ENCODE results near the gene ZNF79. TPM values are rescaled to one million over a fixed set of nuclear protein-coding genes. Genes with fewer than 3 reads are reported as not detected.

The ZNF79 gene
- total and polyA plus RNA-seq, 5 donors from 2014 or later, result 3.4 to 9.0 (median 7.6) TPM

DNA sequence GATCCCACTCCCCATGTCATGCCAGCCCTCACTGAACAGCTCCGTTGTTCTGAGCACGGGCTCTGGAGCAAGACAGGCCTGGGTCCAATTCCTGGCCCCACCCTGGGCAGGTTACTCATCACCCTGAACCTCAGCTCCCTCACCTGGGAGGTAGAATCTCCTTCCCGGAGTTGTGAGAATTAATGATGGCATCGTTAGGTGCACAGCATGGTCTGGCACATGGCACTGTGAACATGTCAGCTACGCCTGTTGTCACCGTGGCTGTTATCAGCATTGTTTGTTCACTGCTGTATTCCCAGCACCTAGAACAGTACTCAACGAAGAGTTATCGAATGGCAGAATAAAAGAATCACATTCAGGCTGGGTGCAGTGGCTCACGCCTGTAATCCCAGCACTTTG is 70.1 kb downstream of the ZNF79 start:
- peaks cover 24% of the 10 kb centered on the region for H3K36me3 Mint-ChIP-seq
- DNase-seq (no peak), ATAC-seq (ENCODE audit: low read depth in 2 of 2) (no peak)
- Histone ChIP-seq H3K27me3 (ENCODE audit: control insufficient read depth, insufficient read depth, low read length) (no peaks in the 10 kb centered on the region), H3K4me1 (ENCODE audit: control insufficient read depth, insufficient read depth, low read length, poor library complexity, severe bottlenecking) (no peaks in the 10 kb centered on the region), H3K4me3 (ENCODE audit: low read depth, low read length) (no peak overlapping the region), H3K36me3 (ENCODE audit: control insufficient read depth, insufficient read depth, low read length) (peaks cover 29% of the 10 kb centered on the region), H3K27ac (ENCODE audit: insufficient read depth, low read length, poor library complexity, severe bottlenecking) (no peak overlapping the region), H3K9me3 (ENCODE audit: control insufficient read depth in 2 of 2, low read length in 2 of 2) (no peaks in the 10 kb centered on the region)
- no peak overlapping the region for H3K27ac Mint-ChIP-seq
- H3K4me1 Mint-ChIP-seq, result peaks cover 0 to 5% (median 0%) of the 10 kb centered on the region in 4 donors
- H3K4me3 Mint-ChIP-seq, result no peak overlapping the region
- H3K9me3 Mint-ChIP-seq, result no peaks in the 10 kb centered on the region
- H3K27me3 Mint-ChIP-seq, result no peaks in the 10 kb centered on the region

Other genes with a start within 250 kb of the ZNF79 start
- 4.3 TPM for gene GARNL3, start 159.6 kb upstream of the ZNF79 start, total RNA-seq
- under 1 TPM in 2 of 4 donors, not detected in 2; 0.69 to 0.99 TPM for gene GARNL3, start 159.6 kb upstream of the ZNF79 start, polyA plus RNA-seq
- 15.6 TPM for gene SLC2A8, start 27.2 kb upstream of the ZNF79 start, total RNA-seq
- 10 to 100 TPM in 2 of 4 donors, 1 to 10 TPM in 2; 5.5 to 14.7 (median 8.0) TPM for gene SLC2A8, start 27.2 kb upstream of the ZNF79 start, polyA plus RNA-seq
- gene RPL12, start 27.0 kb downstream of the ZNF79 start, total RNA-seq, result 1,070 TPM
- gene RPL12, start 27.0 kb downstream of the ZNF79 start, polyA plus RNA-seq, result 1,000 to 10,000 TPM; 1,415 to 2,269 (median 1,793) TPM
- 24.0 TPM for gene LRSAM1, start 27.1 kb downstream of the ZNF79 start, total RNA-seq
- 1 to 10 TPM; 3.9 to 7.2 (median 5.2) TPM for gene LRSAM1, start 27.1 kb downstream of the ZNF79 start, polyA plus RNA-seq
- gene STXBP1, start 187.9 kb downstream of the ZNF79 start, total RNA-seq, result 1.3 TPM
- gene STXBP1, start 187.9 kb downstream of the ZNF79 start, polyA plus RNA-seq, result 1 to 10 TPM in 1 of 4 donors, under 1 TPM in 3; 0.07 to 1.3 (median 0.19) TPM